A673 (cell line): Measurements from ENCODE around the gene ADAMTSL1. TPM values are rescaled to one million over a fixed set of nuclear protein-coding genes. Genes with fewer than 3 reads are reported as not detected.

ENCODE experiments used
- BruUV-seq: library from RNA; stranded (reverse); fragments of 400-500 nt; replicated peaks from 2 replicates; lab custom pipeline; 2021; lab: Mats Ljungman, UMichigan
- CTCF ChIA-PET: fragments of 300-600 bp; sonication (Branson Sonifier 250); formaldehyde crosslinking; loops from one replicate; lab custom pipeline; 2022; ENCODE audit warnings: antibody characterized with exemption; lab: Charles Lee
- POLR2A ChIA-PET: fragments of 300-600 bp; sonication (Branson Sonifier 250); formaldehyde crosslinking; loops from one replicate; lab custom pipeline; 2022; ENCODE audit warnings: antibody characterized with exemption; ENCODE audit not compliant: low non-redundant PET; lab: Charles Lee
- DNase-seq: peaks from one replicate; pipeline ENCODE4 v3.0.0-alpha.2; 2015; ENCODE audit warnings: low spot score
- H3K27ac ChIP-seq: fragments of 200-600 bp; sonication (generic); 2 replicates; pipeline ENCODE4 v1.5.1; 2016; ENCODE audit warnings: mixed run types, low read depth, mild to moderate bottlenecking, mixed read lengths, antibody characterized with exemption, low read length; ENCODE audit not compliant: poor library complexity, severe bottlenecking
- H3K27me3 ChIP-seq: fragments of 200-600 bp; sonication (generic); replicated peaks from 2 replicates; pipeline ENCODE4 v1.6.1; 2017; ENCODE audit warnings: mixed run types, low read depth, mild to moderate bottlenecking, mixed read lengths, antibody characterized with exemption, low read length; ENCODE audit not compliant: insufficient read depth, poor library complexity
- H3K36me3 ChIP-seq: fragments of 200-600 bp; sonication (generic); 2 replicates; pipeline ENCODE4 v1.6.1; 2016; ENCODE audit warnings: mixed run types, mild to moderate bottlenecking, mixed read lengths, antibody characterized with exemption, low read length; ENCODE audit not compliant: insufficient read depth, poor library complexity, severe bottlenecking
- H3K4me1 ChIP-seq: fragments of 200-600 bp; sonication (generic); 2 replicates; pipeline ENCODE4 v1.6.1; 2017; ENCODE audit warnings: mixed run types, mild to moderate bottlenecking, mixed read lengths, antibody characterized with exemption, low read length; ENCODE audit not compliant: insufficient read depth, poor library complexity, severe bottlenecking
- H3K4me3 ChIP-seq: fragments of 200-600 bp; sonication (generic); 2 replicates; pipeline ENCODE4 v1.5.1; 2016; ENCODE audit warnings: low read depth, mixed run types, mild to moderate bottlenecking, mixed read lengths, low read length; ENCODE audit not compliant: poor library complexity, severe bottlenecking
- H3K9me3 ChIP-seq: fragments of 200-600 bp; sonication (generic); 2 replicates; pipeline ENCODE4 v1.6.1; 2016; ENCODE audit warnings: mixed run types, low read depth, mild to moderate bottlenecking, mixed read lengths, antibody characterized with exemption, low read length; ENCODE audit not compliant: poor library complexity, severe bottlenecking
- CTCF ChIP-seq: fragments of 300-800, 200-600 bp; sonication (generic); conservative IDR thresholded peaks from 2 replicates; pipeline ENCODE4 v1.5.1; 2017; ENCODE audit warnings: low read depth, mild to moderate bottlenecking, antibody characterized with exemption, low read length, moderate library complexity, mixed read lengths
- EZH2 ChIP-seq: fragments of 200-600 bp; sonication (generic); IDR thresholded peaks from 2 replicates; pipeline ENCODE4 v1.6.1; 2017; ENCODE audit warnings: borderline replicate concordance, low read depth, mild to moderate bottlenecking, mixed read lengths, antibody characterized with exemption, low read length; ENCODE audit not compliant: poor library complexity, severe bottlenecking
- intact Hi-C: fragments of 100-400 bp; cut with micrococcal nuclease; formaldehyde crosslinking; loops from one replicate; pipeline ENCODE4 v1.10.0; 2022; ENCODE audit not compliant: unreplicated experiment
- total RNA-seq: library from RNA; stranded (reverse); gene quantifications from 2 replicates; pipeline ENCODE4 v1.2.3, GENCODE V29; 2021

ADAMTSL1 gene
- total RNA-seq, 1 experiment from 2014 or later, result not detected

DNA sequence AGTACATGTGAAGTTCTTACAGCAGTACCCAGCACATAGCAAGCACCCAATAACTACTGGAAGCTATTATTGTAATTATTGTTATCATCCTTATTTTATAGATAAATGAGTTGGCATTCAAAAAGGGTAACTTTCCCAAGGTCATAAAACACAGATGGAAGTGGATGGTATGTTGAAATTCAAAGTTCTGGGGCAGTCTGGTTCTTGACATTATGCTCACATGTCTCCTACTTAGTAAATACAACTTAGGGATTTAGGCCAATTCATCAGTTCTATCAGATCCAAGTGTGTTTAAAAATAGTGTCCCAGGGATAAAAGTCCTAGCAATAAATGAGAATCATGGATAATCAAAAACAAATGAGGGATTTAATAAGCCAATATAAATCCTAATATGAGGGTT lies 265.2 kb downstream of the ADAMTSL1 start:
- no peak overlapping the region for H3K4me3 ChIP-seq
- H3K27ac ChIP-seq, result no peak overlapping the region
- no peaks in the 10 kb centered on the region for H3K27me3 ChIP-seq
- no TSS peak for BruUV-seq
- no peaks in the 10 kb centered on the region for H3K36me3 ChIP-seq
- TF ChIP-seq EZH2 (no peak), CTCF (no peak)
- intact Hi-C loops, result no loop called here
- ChIA-PET POLR2A (no interaction called here), CTCF (no interaction called here)
- no peaks in the 10 kb centered on the region for H3K4me1 ChIP-seq
- no peak for DNase-seq
- H3K9me3 ChIP-seq, result no peaks in the 10 kb centered on the region

- BruUV-seq, result no TSS peak
- Histone ChIP-seq H3K9me3 (no peaks in the 10 kb centered on the region), H3K36me3 (no peaks in the 10 kb centered on the region), H3K27ac (no peak overlapping the region), H3K4me3 (no peak overlapping the region), H3K27me3 (no peaks in the 10 kb centered on the region), H3K4me1 (no peaks in the 10 kb centered on the region)
- intact Hi-C loops, result no loop called here
- DNase-seq, result no peak
- TF ChIP-seq EZH2 (no peak), CTCF (no peak)
- ChIA-PET POLR2A (no interaction called here), CTCF (no interaction called here)
Observed at GRCh38 chr9:18739641-18740318, 265.8 kb downstream of the ADAMTSL1 start.

DNA sequence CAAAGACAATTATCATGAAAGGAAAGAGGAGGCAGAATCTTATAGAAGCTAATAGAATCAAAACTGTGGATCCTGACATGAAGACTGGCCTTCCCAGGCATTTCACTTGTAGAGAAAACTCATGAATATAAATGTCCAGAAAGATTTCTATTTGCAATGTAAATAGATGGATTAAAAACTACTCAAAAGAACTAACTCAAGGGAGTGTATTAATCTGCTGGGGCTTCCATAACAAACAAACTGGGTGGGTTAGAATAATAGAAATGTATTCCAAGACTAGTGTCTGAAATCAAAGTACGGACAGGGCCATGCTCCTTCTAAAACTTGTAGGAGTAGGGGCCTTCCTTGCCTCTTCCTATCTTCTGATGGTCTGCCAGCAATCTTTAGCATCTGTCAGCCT lies 267.4 kb downstream of the ADAMTSL1 start:
- H3K27ac ChIP-seq, result no peak overlapping the region
- DNase-seq, result no peak
- no peak overlapping the region for H3K4me3 ChIP-seq
- TF ChIP-seq EZH2, result no peak
- no peak for TF ChIP-seq CTCF
- ChIA-PET CTCF (no interaction called here), POLR2A (no interaction called here)
- H3K27me3 ChIP-seq, result no peaks in the 10 kb centered on the region
- H3K9me3 ChIP-seq, result no peaks in the 10 kb centered on the region
- no peaks in the 10 kb centered on the region for H3K36me3 ChIP-seq
- no TSS peak for BruUV-seq
- intact Hi-C loops, result no loop called here
- H3K4me1 ChIP-seq, result no peaks in the 10 kb centered on the region
